Lower leg skin (tissue), 4 donors: Measurements from ENCODE around the gene OVCH1. TPM values are rescaled to one million over a fixed set of nuclear protein-coding genes. Genes with fewer than 3 reads are reported as not detected.
"Not testable (repeated sequence)": the region's sequence is repeated elsewhere in the genome, so short reads cannot be mapped to it uniquely, and the experiment has no call there.

Experiments
- DNase-seq, 2 donors: peaks; one replicate each; pipeline ENCODE4 v3.0.0-alpha.2; 2019; ENCODE audit warnings: low spot score in 2 of 2
- H3K4me3 ChIP-seq: fragments of 200-600 bp; sonication (generic); 2 replicates; pipeline ENCODE4 v1.5.1; 2017; ENCODE audit warnings: mild to moderate bottlenecking, low read depth; ENCODE audit not compliant: poor library complexity, severe bottlenecking
- POLR2A ChIP-seq, 2 donors: fragments of 450-650 bp; IDR thresholded peaks; one replicate each; pipeline ENCODE4 v1.6.1; 2016 to 2017; ENCODE audit warnings: antibody characterized with exemption in 2 of 2, mild to moderate bottlenecking in 1 of 2, moderate library complexity in 1 of 2
- WGBS, 2 donors: methylation state at CpG; one replicate each; pipeline ENCODE4 v1.1.5; 2018; 5-methylcytosine and 5-hydroxymethylcytosine counted together
- intact Hi-C: fragments of 100-400 bp; cut with DNase I; formaldehyde crosslinking; loops from one replicate; pipeline ENCODE4 v1.15.0; 2023; ENCODE audit warnings: low total_unique reads
- total RNA-seq, 4 donors: library from RNA; depleted of rRNA; stranded (reverse); fragments of >200 nt; gene quantifications; one replicate each; pipeline ENCODE4 v1.1.0, GENCODE V29; 2016
- TF ChIP-seq, protein P1 (sequence below), 3 donors: fragments of 450-650 bp; IDR thresholded peaks; one replicate each; pipeline ENCODE4 v1.5.1; 2016; ENCODE audit warnings: antibody characterized with exemption in 3 of 3, mild to moderate bottlenecking in 3 of 3, moderate library complexity in 2 of 3

OVCH1 gene
- total RNA-seq, 4 donors from 2014 or later = 0.19 TPM; not detected in 3

DNA sequence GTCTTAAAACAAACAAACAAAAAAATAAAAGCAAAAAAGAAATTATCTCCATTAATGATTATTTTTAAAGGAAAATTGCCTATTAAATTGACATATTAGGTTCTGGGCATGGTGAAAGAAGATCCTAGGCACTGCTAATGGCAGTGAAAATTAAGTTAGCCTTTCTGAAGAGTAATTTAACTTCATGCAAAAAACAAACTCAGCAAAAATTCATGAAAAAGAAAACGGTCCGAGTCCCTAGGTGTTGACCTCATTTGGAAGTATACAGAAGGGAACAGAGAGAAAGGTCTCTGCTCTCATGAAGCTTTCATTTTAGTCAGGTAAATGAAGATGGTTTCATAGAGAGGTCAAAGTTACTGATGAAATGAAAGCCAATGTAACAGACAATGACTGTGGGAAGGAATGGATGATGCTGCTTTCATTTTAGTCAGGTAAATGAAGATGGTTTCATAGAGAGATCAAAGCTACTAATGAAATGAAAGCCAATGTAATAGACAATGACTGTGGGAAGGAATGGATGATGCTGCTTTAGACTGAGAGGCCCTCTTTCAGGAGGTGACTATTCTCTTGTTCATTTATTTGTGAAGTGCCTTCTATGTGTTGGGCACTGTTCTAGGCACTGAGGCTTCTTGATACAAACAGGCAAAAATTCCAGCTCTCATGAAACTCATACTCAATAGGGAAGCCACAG is 50.1 kb downstream of the OVCH1 start:
- DNase-seq = no peak
- H3K4me3 ChIP-seq = no peak overlapping the region
- intact Hi-C loops = no loop called here
- TF ChIP-seq, protein P1, sequence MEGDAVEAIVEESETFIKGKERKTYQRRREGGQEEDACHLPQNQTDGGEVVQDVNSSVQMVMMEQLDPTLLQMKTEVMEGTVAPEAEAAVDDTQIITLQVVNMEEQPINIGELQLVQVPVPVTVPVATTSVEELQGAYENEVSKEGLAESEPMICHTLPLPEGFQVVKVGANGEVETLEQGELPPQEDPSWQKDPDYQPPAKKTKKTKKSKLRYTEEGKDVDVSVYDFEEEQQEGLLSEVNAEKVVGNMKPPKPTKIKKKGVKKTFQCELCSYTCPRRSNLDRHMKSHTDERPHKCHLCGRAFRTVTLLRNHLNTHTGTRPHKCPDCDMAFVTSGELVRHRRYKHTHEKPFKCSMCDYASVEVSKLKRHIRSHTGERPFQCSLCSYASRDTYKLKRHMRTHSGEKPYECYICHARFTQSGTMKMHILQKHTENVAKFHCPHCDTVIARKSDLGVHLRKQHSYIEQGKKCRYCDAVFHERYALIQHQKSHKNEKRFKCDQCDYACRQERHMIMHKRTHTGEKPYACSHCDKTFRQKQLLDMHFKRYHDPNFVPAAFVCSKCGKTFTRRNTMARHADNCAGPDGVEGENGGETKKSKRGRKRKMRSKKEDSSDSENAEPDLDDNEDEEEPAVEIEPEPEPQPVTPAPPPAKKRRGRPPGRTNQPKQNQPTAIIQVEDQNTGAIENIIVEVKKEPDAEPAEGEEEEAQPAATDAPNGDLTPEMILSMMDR (IDR thresholded peaks at IDR 0.05) = no peak
- TF ChIP-seq POLR2A (IDR thresholded peaks at IDR 0.05) = no peak
- 85 to 87% methylated on average over 2 of the region's 2 CpGs for WGBS, 2 donors

DNA sequence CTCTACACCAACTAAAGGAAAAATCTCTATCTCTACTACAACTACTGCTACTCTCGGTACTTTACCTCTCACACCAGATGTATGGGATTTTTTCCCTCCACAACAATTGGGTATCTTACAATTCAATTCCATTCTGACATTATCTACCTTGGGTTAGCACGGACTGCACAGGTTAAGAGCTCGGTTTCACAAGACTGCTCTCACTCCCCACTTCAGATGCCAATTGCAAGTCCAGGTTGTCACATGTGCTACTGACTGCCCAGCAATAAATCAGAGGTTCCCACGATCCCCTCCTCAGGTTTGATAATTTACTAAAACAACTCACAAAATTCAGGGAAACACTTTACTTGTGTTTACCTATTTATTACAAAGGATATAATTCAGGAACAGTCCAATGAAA is 58.0 kb downstream of the OVCH1 start:
- TF ChIP-seq, protein P1 (IDR thresholded peaks at IDR 0.05) = no peak
- no peak for TF ChIP-seq POLR2A (IDR thresholded peaks at IDR 0.05)
- intact Hi-C loops = no loop called here
- no peak overlapping the region for H3K4me3 ChIP-seq
- DNase-seq = no peak
- WGBS, 2 donors = 83 to 85% methylated on average over 4 of the region's 4 CpGs

DNA sequence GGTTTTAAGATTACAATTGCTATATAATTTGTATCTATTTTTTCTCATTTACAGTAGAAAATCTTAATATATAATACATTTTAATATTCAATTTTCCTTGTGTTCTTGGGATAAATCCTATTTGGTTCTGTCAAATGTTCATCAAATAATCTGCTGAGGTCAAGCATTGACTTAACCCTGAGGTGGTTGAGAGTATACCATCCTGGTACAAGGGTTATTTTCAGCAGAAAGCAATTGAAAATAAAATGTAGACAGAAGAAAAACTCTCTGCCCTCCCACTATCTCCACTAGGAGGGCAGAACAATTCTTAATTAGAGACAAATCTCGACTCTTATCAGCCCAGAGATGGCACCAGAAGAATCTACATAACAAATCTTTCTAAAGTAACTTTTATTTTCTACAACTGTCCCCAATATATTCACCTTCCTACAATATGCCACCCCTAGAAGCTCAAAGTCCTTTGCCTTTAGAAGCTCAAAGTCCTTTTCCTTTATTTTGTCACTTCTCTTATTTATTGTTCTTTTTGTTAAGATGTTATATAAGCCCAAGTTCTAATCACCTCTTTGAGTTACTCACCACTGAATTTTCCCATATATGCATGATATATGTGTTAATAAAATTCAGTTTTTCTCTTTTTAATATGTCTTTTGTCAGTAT is 58.6 kb downstream of the OVCH1 start:
- TF ChIP-seq, protein P1 (IDR thresholded peaks at IDR 0.05) = no peak
- no peak for TF ChIP-seq POLR2A (IDR thresholded peaks at IDR 0.05)
- intact Hi-C loops = no loop called here
- WGBS, 2 donors = 57 to 68% methylated on average over 1 of the region's 1 CpG
- no peak overlapping the region for H3K4me3 ChIP-seq
- DNase-seq = no peak

DNA sequence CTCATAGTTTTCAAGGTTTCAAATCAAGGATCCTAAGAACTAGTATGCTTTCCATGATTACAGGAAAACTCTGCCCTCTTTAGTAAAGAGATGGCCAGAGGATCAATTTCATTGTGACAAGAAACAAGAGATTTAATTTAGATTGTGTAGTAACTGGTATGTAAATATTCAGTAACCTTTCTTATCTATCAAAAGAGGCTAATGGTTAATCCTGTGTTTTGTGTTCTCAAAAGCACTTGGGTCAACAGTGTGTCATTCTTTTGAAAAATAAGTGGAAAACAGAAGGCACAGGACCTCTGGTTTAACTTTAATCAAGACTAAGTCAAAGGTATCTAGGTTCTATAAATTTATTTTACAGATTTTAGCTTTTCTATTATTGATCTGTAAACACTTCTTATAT is 59.9 kb downstream of the OVCH1 start:
- H3K4me3 ChIP-seq = no peak overlapping the region
- TF ChIP-seq, protein P1 (IDR thresholded peaks at IDR 0.05) = no peak
- TF ChIP-seq POLR2A (IDR thresholded peaks at IDR 0.05) = no peak
- intact Hi-C loops = no loop called here
- no peak for DNase-seq

DNA sequence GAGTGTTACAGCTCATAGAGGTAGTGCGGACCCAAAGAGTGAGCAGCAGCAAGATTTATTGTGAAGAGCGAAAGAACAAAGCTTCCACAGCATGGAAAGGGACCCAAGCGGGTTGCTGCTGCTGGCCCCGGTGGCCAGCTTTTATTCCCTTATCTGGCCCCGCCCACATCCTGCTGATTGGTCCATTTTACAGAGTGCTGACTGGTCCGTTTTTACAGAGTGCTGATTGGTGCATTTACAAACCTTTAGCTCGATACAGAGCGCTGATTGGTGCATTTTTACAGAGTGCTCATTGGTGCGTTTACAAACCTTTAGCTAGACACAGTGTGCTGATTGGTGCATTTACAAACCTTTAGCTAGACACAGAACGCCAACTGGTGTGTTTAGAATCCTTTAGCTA is 60.7 kb downstream of the OVCH1 start:
- 90 to 91% methylated on average over 10 of the region's 10 CpGs for WGBS, 2 donors
- intact Hi-C loops, H3K4me3 ChIP-seq, DNase-seq: not testable (repeated sequence)

DNA sequence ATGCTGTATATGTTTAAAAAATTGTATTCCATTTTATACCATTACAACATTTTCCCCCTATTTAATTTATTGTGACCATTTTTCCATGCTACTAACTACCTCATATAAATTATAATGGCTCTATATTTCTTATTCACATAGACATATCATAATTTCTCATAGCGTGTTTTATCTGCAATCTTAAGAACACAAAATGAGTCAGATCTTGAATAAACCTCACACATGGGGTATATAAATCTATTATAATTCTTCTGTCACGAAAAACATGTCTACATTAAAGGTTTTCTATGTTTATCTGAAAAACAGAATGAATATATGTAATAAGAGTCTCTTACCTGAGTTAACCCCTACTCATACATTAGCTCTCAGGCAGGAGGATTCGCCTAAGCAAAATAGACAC is 66.0 kb downstream of the OVCH1 start:
- 47 to 72% methylated on average over 3 of the region's 3 CpGs for WGBS, 2 donors

More for the DNA sequence above, 66.0 kb downstream of the OVCH1 start:
- intact Hi-C loops = no loop called here
- H3K4me3 ChIP-seq = no peak overlapping the region
- TF ChIP-seq POLR2A (IDR thresholded peaks at IDR 0.05) = no peak
- TF ChIP-seq, protein P1 (IDR thresholded peaks at IDR 0.05) = no peak
- DNase-seq = no peak
